Trophoblast cell (in vitro differentiated cells and primary cell): ENCODE measurements around the gene KREMEN1.

Source experiments
- DNase-seq, 2 donors: peaks; one replicate each; pipeline ENCODE4 v3.0.0-alpha.2; 2016
- H2AFZ ChIP-seq: 2 replicates; pipeline ENCODE4 v1.6.1; 2013; ENCODE audit warnings: low read length, moderate library complexity, mild to moderate bottlenecking; ENCODE audit not compliant: insufficient read depth, poor library complexity
- H2AK5ac ChIP-seq: 2 replicates; pipeline ENCODE4 v1.6.1; 2013; ENCODE audit warnings: mild to moderate bottlenecking, low read length
- H2BK120ac ChIP-seq: 2 replicates; pipeline ENCODE4 v1.6.1; 2013; ENCODE audit warnings: low read length, mild to moderate bottlenecking, moderate library complexity; ENCODE audit not compliant: insufficient read depth, poor library complexity
- H2BK12ac ChIP-seq: 2 replicates; pipeline ENCODE4 v1.6.1; 2013; ENCODE audit warnings: mild to moderate bottlenecking, low read length, moderate library complexity
- H2BK5ac ChIP-seq: 2 replicates; pipeline ENCODE4 v1.6.1; 2013; ENCODE audit warnings: low read length, low read depth, moderate library complexity, mild to moderate bottlenecking; ENCODE audit not compliant: poor library complexity
- H3K14ac ChIP-seq: 2 replicates; pipeline ENCODE4 v1.6.1; 2013; ENCODE audit warnings: mild to moderate bottlenecking, low read length
- H3K18ac ChIP-seq: 2 replicates; pipeline ENCODE4 v1.6.1; 2013; ENCODE audit warnings: mild to moderate bottlenecking, low read length
- H3K23ac ChIP-seq: 2 replicates; pipeline ENCODE4 v1.6.1; 2013; ENCODE audit warnings: low read length
- H3K27ac ChIP-seq: 2 replicates; pipeline ENCODE4 v1.5.1; 2013; ENCODE audit warnings: low read depth, mild to moderate bottlenecking, inconsistent platforms, low read length, moderate library complexity
- H3K27me3 ChIP-seq: 2 replicates; pipeline ENCODE4 v1.6.1; 2013; ENCODE audit warnings: inconsistent platforms, mild to moderate bottlenecking, low read length, moderate library complexity; ENCODE audit not compliant: insufficient read depth
- H3K36me3 ChIP-seq, 2 experiments: 1 replicate in 1 of 2; 2 replicates in 1 of 2; pipeline ENCODE4 v1.6.1; 2013; ENCODE audit warnings: low read length in 2 of 2, mild to moderate bottlenecking in 2 of 2, moderate library complexity in 1 of 2; ENCODE audit not compliant: insufficient read depth in 2 of 2, control insufficient read depth in 1 of 2
- H3K4ac ChIP-seq: 2 replicates; pipeline ENCODE4 v1.6.1; 2013; ENCODE audit warnings: low read depth, mild to moderate bottlenecking, low read length, moderate library complexity
- H3K4me1 ChIP-seq, 2 experiments: 1 replicate in 1 of 2; 2 replicates in 1 of 2; pipeline ENCODE4 v1.6.1; 2013; ENCODE audit warnings: low read length in 2 of 2, mild to moderate bottlenecking in 2 of 2, moderate library complexity in 1 of 2; ENCODE audit not compliant: insufficient read depth in 2 of 2, control insufficient read depth in 1 of 2
- H3K4me2 ChIP-seq: 2 replicates; pipeline ENCODE4 v1.6.1; 2013; ENCODE audit warnings: inconsistent platforms, mild to moderate bottlenecking, low read length, moderate library complexity
- H3K4me3 ChIP-seq: 2 replicates; pipeline ENCODE4 v1.5.1; 2013; ENCODE audit warnings: mild to moderate bottlenecking, low read depth, low read length, inconsistent platforms
- H3K79me1 ChIP-seq: one replicate; pipeline ENCODE4 v1.6.1; 2013; ENCODE audit warnings: low read length
- H3K79me2 ChIP-seq: 2 replicates; pipeline ENCODE4 v1.6.1; 2013; ENCODE audit warnings: low read length, mild to moderate bottlenecking; ENCODE audit not compliant: control insufficient read depth, insufficient read depth, poor library complexity
- H3K9ac ChIP-seq: 2 replicates; pipeline ENCODE4 v1.6.1; 2013; ENCODE audit warnings: mild to moderate bottlenecking, low read length
- H3K9me3 ChIP-seq: 2 replicates; pipeline ENCODE4 v1.6.1; 2013; ENCODE audit warnings: low read depth, mild to moderate bottlenecking, control low read depth, inconsistent platforms, low read length; ENCODE audit not compliant: insufficient read depth
- H4K12ac ChIP-seq: 2 replicates; pipeline ENCODE4 v1.6.1; 2013; ENCODE audit warnings: low read depth, mild to moderate bottlenecking, low read length, moderate library complexity
- H4K8ac ChIP-seq: 2 replicates; pipeline ENCODE4 v1.6.1; 2013; ENCODE audit warnings: low read depth, mild to moderate bottlenecking, low read length, moderate library complexity
- H4K91ac ChIP-seq: one replicate; pipeline ENCODE4 v1.6.1; 2013; ENCODE audit warnings: low read depth, mild to moderate bottlenecking, low read length, moderate library complexity
- WGBS: extraction: QIAGEN DNeasy Blood & Tissue Kit; methylation state at CpG from one replicate; pipeline ENCODE4 v1.1.7; 2013; ENCODE audit warnings: missing lambda C conversion rate; ENCODE audit not compliant: insufficient read length, insufficient coverage; ENCODE audit errors: extremely low coverage; 5-methylcytosine and 5-hydroxymethylcytosine counted together

Gene KREMEN1

GRCh38 chr22:29130476-29130875, 57.6 kb downstream of the KREMEN1 start:
- Histone ChIP-seq H3K4ac (no peak overlapping the region), H2BK5ac (no peak overlapping the region), H3K9me3 (no peaks in the 10 kb centered on the region), H3K14ac (no peak overlapping the region), H4K8ac (no peak overlapping the region), H3K4me2 (no peak overlapping the region), H2BK12ac (no peak overlapping the region), H2AFZ (no peak overlapping the region), H3K79me1 (no peaks in the 10 kb centered on the region), H3K18ac (no peak overlapping the region), H2BK120ac (no peak overlapping the region), H2AK5ac (no peak overlapping the region), H3K36me3 (no peaks in the 10 kb centered on the region), H4K12ac (no peak overlapping the region), H3K4me3 (no peak overlapping the region), H3K23ac (no peak overlapping the region), H3K79me2 (no peaks in the 10 kb centered on the region), H4K91ac (no peak overlapping the region), H3K27me3 (no peaks in the 10 kb centered on the region), H3K4me1 (no peaks in the 10 kb centered on the region), H3K9ac (no peak overlapping the region), H3K27ac (no peak overlapping the region)
- DNase-seq: no peak
- WGBS: no CpG with 5 or more reads among the region's 4 CpGs

GRCh38 chr22:29133603-29134133, 60.8 kb downstream of the KREMEN1 start:
- Histone ChIP-seq H2BK5ac (no peak overlapping the region), H4K12ac (no peak overlapping the region), H3K14ac (no peak overlapping the region), H2AK5ac (no peak overlapping the region), H4K91ac (no peak overlapping the region), H3K4me1 (peaks cover 0 to 2% of the 10 kb centered on the region in 2 experiments), H3K9ac (no peak overlapping the region), H3K27ac (no peak overlapping the region), H2BK120ac (no peak overlapping the region), H2AFZ (no peak overlapping the region), H3K27me3 (no peaks in the 10 kb centered on the region), H3K18ac (no peak overlapping the region), H3K4ac (no peak overlapping the region), H3K36me3 (peaks cover 0 to 3% of the 10 kb centered on the region in 2 experiments), H4K8ac (no peak overlapping the region), H3K9me3 (no peaks in the 10 kb centered on the region), H3K4me3 (no peak overlapping the region), H3K79me2 (no peaks in the 10 kb centered on the region), H3K4me2 (no peak overlapping the region), H2BK12ac (no peak overlapping the region), H3K79me1 (no peaks in the 10 kb centered on the region), H3K23ac (no peak overlapping the region)
- DNase-seq: no peak
- no CpG with 5 or more reads among the region's 2 CpGs for WGBS

- Histone ChIP-seq H3K18ac (no peak overlapping the region), H2BK5ac (no peak overlapping the region), H4K12ac (no peak overlapping the region), H3K79me2 (no peaks in the 10 kb centered on the region), H2BK12ac (no peak overlapping the region), H3K9ac (no peak overlapping the region), H3K4me2 (no peak overlapping the region), H2AFZ (no peak overlapping the region), H3K27me3 (no peaks in the 10 kb centered on the region), H3K36me3 (peaks cover 0 to 3% of the 10 kb centered on the region in 2 experiments), H3K14ac (no peak overlapping the region), H4K8ac (no peak overlapping the region), H3K23ac (no peak overlapping the region), H3K9me3 (no peaks in the 10 kb centered on the region), H4K91ac (no peak overlapping the region), H3K4me1 (peaks cover 0 to 3% of the 10 kb centered on the region in 2 experiments), H2BK120ac (no peak overlapping the region), H3K79me1 (no peaks in the 10 kb centered on the region), H3K4me3 (no peak overlapping the region), H2AK5ac (no peak overlapping the region), H3K4ac (no peak overlapping the region), H3K27ac (no peak overlapping the region)
- WGBS: no CpG with 5 or more reads among the region's 4 CpGs
- no peak for DNase-seq
These were observed 61.6 kb downstream of the KREMEN1 start for GRCh38 chr22:29134448-29134847.

GRCh38 chr22:29136782-29137700, 64.2 kb downstream of the KREMEN1 start:
- Histone ChIP-seq H3K14ac (no peak overlapping the region), H3K36me3 (peaks cover 0 to 3% of the 10 kb centered on the region in 2 experiments), H3K79me1 (no peaks in the 10 kb centered on the region), H3K4ac (no peak overlapping the region), H2BK12ac (no peak overlapping the region), H4K91ac (no peak overlapping the region), H3K4me3 (no peak overlapping the region), H3K4me1 (peaks cover 0 to 7% of the 10 kb centered on the region in 2 experiments), H4K12ac (no peak overlapping the region), H3K27ac (no peak overlapping the region), H2BK120ac (no peak overlapping the region), H3K18ac (no peak overlapping the region), H3K27me3 (no peaks in the 10 kb centered on the region), H3K9me3 (no peaks in the 10 kb centered on the region), H3K79me2 (no peaks in the 10 kb centered on the region), H3K9ac (no peak overlapping the region), H2BK5ac (no peak overlapping the region), H2AK5ac (no peak overlapping the region), H3K4me2 (no peak overlapping the region), H2AFZ (no peak overlapping the region), H3K23ac (no peak overlapping the region), H4K8ac (no peak overlapping the region)
- WGBS: no CpG with 5 or more reads among the region's 31 CpGs
- no peak for DNase-seq
